HG02610 (cell line): ENCODE results near the gene ELFN2.

ENCODE experiments used
- ATAC-seq: cut with Tn5 transposase; IDR thresholded peaks from one replicate; pipeline ENCODE4 v1.9.1; 2021; ENCODE audit warnings: mild to moderate bottlenecking, moderate library complexity; ENCODE audit not compliant: unreplicated experiment

The ELFN2 gene

GRCh38 chr22:37363261-37363992, 63.9 kb downstream of the ELFN2 start:
- no peak for ATAC-seq

- no peak for ATAC-seq
Measured at GRCh38 chr22:37362621-37363020, 64.7 kb downstream of the ELFN2 start.

GRCh38 chr22:37358917-37359316, 68.4 kb downstream of the ELFN2 start:
- ATAC-seq, result no peak

GRCh38 chr22:37358386-37358785, 68.9 kb downstream of the ELFN2 start:
- no peak for ATAC-seq

- no peak for ATAC-seq
Measured at GRCh38 chr22:37357446-37358075, 69.7 kb downstream of the ELFN2 start.

GRCh38 chr22:37356922-37357321, 70.4 kb downstream of the ELFN2 start:
- ATAC-seq, result no peak

GRCh38 chr22:37355174-37355573, 72.1 kb downstream of the ELFN2 start:
- ATAC-seq, result no peak

GRCh38 chr22:37354670-37355069, 72.6 kb downstream of the ELFN2 start:
- ATAC-seq, result no peak

GRCh38 chr22:37354261-37354660, 73.0 kb downstream of the ELFN2 start:
- ATAC-seq, result no peak

GRCh38 chr22:37353839-37354238, 73.4 kb downstream of the ELFN2 start:
- no peak for ATAC-seq

GRCh38 chr22:37352481-37352880, 74.8 kb downstream of the ELFN2 start:
- no peak for ATAC-seq

- ATAC-seq, result no peak
Measured at GRCh38 chr22:37351232-37351631, 76.0 kb downstream of the ELFN2 start.

GRCh38 chr22:37349043-37349814, 78.0 kb downstream of the ELFN2 start:
- ATAC-seq, result no peak

GRCh38 chr22:37346505-37346895, 80.8 kb downstream of the ELFN2 start:
- no peak for ATAC-seq

GRCh38 chr22:37345863-37346504, 81.3 kb downstream of the ELFN2 start:
- ATAC-seq, result no peak

- ATAC-seq, result no peak
Measured at GRCh38 chr22:37344735-37345449, 82.4 kb downstream of the ELFN2 start.

GRCh38 chr22:37343863-37344734, 83.2 kb downstream of the ELFN2 start:
- ATAC-seq, result no peak

- ATAC-seq, result no peak
Measured at GRCh38 chr22:37343348-37343747, 83.9 kb downstream of the ELFN2 start.

GRCh38 chr22:37342065-37342464, 85.2 kb downstream of the ELFN2 start:
- ATAC-seq, result no peak
